Activated CD4-positive, alpha-beta T cell treated with anti-CD3 and anti-CD28 coated beads, Interleukin-2, amount 50 U/mL, for 16 hours (primary cell): Measurements from ENCODE around the gene WDR83.
"Not testable (repeated sequence)": the region's sequence is repeated elsewhere in the genome, so short reads cannot be mapped to it uniquely, and the experiment has no call there.

Experiments used
- DNase-seq: peaks from one replicate; pipeline ENCODE4 v3.0.0-alpha.2; 2020

The WDR83 gene

GRCh38 chr19:12687496-12688196 lies 21.0 kb downstream of the WDR83 start, which contains the start of gene GNG14:
Gene GNG14, plus strand, starts transcription at chr19:12687998. Its CDS starts 51 bp downstream, at chr19:12688049.
- no peak for DNase-seq

- DNase-seq: no peak
Measured at GRCh38 chr19:12689012-12689411, 22.4 kb downstream of the WDR83 start.

DNA sequence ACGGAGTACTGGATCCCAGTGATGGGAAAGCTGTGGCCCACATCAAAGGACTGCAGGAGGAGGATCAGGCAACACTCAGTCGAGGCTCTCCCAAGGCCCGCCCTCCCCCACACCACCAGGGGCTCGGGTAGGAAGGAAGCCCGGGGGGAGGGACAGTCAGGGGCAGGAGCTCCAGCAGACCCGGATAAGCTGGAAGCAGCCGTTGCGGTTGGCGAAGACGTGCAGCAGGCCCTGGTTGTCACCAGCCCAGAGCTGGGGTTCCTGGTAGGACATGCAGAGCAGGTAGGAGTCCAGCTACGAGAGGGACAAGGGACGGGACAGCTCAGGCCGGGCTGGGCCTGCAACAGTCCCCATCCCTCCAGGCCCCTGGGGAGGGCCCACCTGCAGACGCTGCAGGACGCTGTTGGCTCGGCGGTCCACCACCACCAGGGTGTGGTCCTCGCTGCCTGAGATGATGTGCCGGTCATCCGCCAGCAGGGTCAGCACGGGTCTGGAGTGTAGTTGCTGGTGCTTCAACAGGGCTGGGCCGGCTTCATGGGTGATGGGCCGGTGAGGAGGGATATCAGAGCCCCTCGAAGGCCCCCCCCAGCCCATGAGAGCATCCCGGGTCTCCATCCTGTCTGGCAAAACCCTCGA lies 23.1 kb downstream of the WDR83 start:
- no peak for DNase-seq

DNA sequence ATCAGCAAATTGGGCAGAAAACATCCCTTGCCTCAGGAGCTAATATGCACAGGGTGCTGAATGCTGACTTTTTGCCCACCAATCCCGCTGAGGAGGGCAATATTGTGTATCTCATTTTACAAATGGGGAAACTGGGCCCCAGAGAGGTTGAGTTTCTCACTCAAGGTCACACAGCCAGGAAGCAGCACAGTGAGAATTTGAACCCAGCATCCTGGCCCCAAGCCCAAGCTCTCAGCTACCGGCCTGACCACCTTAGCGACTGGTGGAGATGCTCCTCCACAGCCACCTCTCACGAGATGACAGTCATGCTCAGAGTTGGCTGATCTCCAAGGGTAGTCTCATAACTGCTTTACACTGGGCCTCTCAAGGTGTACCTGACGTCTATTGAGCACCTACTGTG lies 26.4 kb downstream of the WDR83 start:
- DNase-seq: no peak

GRCh38 chr19:12694641-12695040 lies 28.0 kb downstream of the WDR83 start:
- DNase-seq: no peak

GRCh38 chr19:12695096-12695495 lies 28.5 kb downstream of the WDR83 start:
- peak; percentile 27 for DNase-seq

DNA sequence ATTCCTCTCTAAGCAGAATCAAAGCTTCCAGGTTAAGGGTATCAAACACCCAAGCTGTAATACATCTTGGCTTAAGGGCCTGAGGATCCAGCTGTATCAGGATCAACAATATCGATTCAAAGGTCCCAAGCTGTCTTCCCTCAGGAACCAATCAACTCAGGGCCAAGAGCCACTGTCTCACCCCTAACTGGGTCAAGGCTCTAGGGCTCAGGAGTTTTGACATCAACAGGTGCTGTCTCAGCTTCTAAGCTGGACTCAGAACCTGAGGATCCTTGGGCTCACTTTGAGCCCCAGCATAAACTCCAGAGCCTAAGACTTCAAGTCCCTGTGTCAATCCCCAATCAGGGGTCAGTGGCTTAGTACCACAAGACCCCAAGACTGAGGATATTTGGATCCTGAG lies 28.9 kb downstream of the WDR83 start:
- DNase-seq: no peak

GRCh38 chr19:12695997-12696365 lies 29.4 kb downstream of the WDR83 start:
- peak; percentile 17 for DNase-seq

GRCh38 chr19:12696366-12697335 lies 30.0 kb downstream of the WDR83 start, which contains the start of gene FBXW9:
Gene FBXW9, minus strand, starts transcription at chr19:12696631. Its CDS starts 50 bp downstream, at chr19:12696581.
- DNase-seq: peak; percentile 95

GRCh38 chr19:12697425-12697824 lies 30.8 kb downstream of the WDR83 start:
- not testable (repeated sequence) for DNase-seq

- no peak for DNase-seq
Measured at GRCh38 chr19:12698138-12698537, 31.5 kb downstream of the WDR83 start.

GRCh38 chr19:12701596-12702282 lies 35.1 kb downstream of the WDR83 start:
- DNase-seq: no peak

- DNase-seq: peak; percentile 45
Measured at GRCh38 chr19:12703046-12703445, 36.4 kb downstream of the WDR83 start.

DNA sequence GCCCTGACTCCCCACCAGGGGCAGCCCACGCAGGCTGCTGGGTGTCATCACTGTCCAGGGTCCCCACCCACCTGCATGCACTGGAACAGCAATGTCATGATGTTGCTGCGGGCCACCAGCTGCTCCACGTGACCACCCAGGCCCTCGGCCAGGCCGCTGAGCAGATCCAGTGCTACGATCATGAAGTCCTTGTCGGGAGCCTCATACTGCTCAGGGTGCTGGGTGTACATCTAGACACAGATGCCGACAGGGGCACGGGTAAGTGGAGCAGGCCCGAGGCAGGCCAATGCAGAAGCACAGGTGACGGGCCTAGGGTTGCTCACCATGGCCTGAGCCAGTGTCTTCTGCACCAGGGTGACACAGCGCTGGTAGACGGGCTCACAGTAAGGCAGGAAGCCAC lies 38.6 kb downstream of the WDR83 start:
- no peak for DNase-seq

DNA sequence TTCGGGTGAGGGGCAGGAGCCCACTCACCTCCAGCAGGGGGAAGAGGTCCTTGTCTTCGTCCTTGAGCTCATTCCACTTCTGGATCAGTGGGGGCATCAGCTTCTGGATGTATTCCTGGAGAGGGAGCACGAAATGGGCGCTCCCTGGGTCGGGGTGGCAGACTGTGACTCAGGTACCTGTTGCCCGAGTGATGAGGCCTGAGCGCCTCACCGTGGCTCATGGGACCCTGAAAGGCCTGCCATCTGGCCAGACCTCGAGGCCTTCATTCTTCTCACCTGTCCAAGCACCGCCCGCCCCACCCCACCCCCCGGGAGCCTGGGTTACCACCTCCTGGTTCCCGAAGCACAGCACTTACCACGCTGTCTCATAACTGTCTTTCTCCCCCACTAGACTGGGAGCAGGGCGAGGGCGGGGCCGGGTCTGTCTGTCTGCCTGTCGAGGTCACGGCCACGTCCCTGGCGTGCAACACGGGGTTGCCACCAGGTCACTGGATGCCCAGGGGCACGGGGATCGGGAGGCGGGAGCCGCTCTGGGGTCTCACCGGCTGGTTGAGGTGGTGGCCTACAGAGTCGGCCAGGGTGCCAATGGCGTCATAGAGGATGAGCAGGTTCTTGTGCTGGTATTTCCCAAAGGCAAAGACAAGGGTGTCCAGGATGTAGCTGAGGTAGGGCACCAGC lies 39.2 kb downstream of the WDR83 start:
- no peak for DNase-seq

DNA sequence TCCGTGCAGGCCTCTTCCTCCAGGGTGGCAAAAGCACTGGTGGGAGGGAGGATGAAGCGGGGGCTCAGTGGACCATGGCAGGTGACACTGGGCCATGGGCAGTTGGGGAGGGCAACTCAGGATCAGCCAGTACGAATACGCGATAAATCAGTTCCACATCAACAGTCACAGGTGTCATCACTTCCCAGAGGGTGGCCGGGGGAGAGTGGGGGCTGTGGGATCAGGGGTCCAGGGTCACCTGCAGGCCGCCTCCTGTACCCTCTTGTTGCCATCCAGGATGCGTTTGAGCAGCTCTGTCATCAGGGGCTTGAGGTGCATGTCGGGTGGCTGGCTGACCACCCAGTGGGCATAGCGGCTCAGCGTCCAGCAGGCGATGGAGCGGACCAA lies 39.7 kb downstream of the WDR83 start:
- no peak for DNase-seq

GRCh38 chr19:12708641-12709040 lies 42.0 kb downstream of the WDR83 start:
- no peak for DNase-seq

DNA sequence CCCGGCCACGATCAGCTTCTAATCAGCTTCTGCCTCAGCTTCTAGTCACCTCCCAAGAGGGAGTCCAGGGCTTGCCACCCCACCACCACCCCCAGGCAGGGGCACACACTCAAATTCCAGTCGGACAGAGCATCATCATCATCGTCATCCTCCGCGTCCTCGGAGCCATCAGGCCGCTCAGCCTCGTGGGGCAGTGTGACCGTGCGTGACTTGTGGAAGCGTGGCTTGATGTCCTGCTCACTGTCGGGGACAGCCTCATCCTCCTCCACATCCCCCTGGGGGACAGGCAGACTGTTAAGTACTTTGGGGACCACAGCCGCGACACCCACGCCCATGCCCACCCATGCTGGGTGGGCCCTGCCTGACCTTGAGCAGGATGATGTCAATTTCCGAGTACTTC lies 44.6 kb downstream of the WDR83 start:
- no peak for DNase-seq

GRCh38 chr19:12712077-12712476 lies 45.5 kb downstream of the WDR83 start:
- DNase-seq: not testable (repeated sequence)

GRCh38 chr19:12713304-12713703 lies 46.7 kb downstream of the WDR83 start:
- not testable (repeated sequence) for DNase-seq

DNA sequence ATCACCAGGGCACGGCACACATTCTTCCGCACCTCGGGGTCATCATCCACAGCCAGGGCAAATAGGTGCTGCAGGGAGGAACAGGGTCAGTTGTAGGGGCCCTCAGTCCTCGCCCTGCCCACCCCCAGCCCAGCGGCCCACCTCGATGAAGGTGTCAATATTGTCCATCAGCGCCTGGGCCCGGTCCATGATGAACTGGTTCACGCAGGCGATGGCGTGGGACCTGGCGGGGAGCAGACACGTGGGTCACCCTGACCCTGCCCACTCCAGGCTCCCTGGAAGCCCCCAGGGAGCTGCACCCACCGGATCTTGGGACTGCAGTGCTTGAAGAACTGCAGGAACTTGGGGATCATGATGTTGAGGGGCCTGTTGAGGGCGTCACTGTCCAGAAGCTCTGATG lies 48.5 kb downstream of the WDR83 start:
- no peak for DNase-seq

GRCh38 chr19:12715929-12716328 lies 49.3 kb downstream of the WDR83 start:
- DNase-seq: no peak
